ENCODE results near the gene TXLNG.

The TXLNG gene

DNA sequence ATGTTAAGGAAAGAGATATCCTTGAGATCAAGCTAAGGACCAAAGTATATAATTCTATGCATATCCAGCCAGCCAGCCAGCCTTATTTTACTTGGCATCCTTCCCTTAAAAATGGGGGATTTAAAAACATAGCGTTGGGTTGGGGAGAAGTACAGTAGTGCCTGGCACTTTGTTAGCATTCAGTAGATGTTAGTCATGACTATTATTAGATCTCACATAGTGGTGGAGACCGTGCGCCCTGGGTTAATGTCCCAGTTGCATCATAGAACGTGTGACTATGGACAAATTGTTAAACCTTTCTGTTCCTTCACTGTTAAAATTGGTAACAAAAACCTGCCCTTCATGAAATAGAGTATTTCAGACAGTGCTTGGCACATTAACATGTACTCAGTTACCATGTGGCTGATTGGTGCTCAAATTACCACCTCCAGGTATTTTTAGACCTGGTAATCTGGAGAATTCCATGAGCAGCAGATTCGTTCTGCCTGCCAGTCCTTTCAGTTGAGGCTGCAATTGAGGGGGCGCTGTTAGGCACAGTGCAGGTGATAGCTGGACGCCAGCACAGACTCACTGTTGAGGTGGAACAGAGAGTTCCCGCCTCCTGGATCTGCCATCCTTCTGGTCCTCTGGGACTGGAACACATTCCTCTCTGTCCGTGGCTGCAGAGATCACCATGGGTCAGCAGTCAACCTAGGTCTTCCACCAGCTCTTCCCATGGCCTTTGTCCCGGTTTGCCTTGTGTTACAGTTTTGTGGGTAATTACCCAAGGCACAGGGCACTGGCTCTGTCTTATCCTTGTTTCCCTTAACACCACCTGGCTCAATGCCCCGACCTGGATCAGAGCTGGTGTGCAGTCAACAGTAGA is 52.2 kb downstream of the TXLNG start:
- peak; percentile 75 for DNase-seq (ENCODE audit: low read depth, low spot score)

DNA sequence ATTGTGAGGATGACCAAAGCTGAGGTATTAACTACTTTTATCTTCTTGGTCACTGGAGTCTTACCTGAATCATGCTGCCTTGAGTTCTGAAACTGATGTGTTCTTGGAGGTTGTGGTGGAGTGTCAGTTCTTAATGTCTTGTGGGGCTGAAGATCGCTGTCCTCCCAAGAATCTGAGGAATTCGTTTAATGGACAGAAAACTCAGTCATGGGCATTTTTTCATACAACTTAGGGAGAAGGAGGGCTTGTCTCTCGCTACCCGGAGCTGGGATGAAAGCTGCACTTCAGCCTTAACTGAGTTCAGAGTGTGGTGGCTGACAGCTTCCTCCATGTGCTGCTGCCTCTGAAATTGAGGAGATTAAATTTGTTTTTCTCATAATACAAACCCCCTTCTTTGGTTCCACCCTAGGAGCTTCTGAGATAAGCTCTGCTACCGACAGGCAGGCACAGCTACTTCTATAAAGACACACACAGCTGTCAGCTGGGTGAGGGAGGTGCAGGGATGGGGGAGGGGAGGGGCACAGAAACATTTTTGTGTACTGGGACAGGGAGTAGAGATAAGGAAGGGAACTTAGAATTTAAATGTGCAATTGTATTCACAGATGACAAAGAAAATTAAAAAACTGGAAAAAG is 53.1 kb downstream of the TXLNG start:
- DNase-seq (ENCODE audit: low read depth, low spot score): peak; percentile 24

DNA sequence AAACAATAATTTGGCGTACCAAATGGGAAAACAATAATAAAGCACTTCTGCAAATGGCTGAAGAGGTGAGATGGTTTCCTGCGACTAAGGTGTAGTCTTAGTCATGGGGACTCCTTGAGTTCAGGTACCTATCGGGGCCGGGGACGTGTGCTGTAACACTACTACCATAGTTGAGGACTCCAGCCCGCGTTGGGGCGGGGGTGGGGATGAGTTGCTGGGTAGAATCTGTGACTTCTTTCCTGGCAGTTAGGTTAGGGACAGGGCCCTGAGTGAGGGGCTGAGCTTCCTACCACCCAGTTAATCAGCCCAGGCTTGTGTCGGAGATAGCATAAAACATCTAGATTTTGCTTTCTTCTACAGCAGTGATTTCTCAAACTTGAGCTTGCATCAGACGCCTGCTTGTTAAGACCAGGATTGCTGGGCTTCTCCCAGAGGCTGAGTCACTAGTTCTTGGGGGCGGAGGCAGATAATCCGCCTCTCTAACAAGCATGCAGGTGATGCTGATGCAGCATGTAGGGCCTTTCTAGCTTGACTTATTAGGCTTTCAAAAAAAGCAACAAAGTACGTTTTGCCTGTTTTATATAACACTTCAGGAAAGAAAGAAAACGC is 53.7 kb downstream of the TXLNG start:
- peak; percentile 73 for DNase-seq (ENCODE audit: low read depth, low spot score)

DNA sequence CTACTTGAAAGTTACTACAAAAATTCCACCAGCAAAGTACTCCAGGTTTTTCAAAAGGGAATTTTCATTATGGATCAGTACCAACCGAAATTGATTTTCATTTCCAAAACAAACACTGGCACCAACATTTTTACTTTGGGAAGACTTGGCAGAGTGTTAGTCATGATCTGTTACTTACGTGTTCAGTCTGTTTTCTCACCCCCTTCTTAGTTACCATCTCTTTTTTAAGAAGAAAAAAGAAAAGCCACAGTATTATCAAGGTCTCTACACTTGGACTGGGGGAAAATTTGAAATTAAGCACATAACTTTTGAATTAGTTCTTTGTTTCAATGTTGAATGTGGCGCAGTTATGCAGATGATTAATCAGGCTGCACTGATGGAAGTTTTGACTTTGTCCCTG is 56.4 kb downstream of the TXLNG start:
- DNase-seq (ENCODE audit: low read depth, low spot score): no peak

GRCh38 chrX:16843208-16843909 is 57.1 kb downstream of the TXLNG start:
- DNase-seq (ENCODE audit: low read depth, low spot score): no peak

DNA sequence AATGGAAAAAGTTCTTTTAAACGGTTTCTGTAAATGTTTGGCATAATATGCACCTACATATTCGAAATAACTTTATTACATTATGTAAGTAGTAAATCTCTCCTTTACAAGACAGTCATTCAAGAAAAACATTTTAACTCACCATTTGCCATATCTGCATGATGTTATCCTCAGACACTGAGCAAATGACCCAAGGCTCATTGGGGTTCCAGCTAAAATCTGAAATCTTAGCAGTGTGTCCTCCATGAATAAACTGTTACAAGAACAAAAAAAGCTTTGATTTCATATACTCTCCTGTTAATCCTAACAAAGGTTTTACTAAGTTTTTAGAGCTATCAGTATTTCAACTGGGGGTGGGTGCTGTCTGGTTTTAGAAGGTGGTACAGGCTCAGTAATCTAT is 59.4 kb downstream of the TXLNG start:
- no peak for DNase-seq (ENCODE audit: low read depth, low spot score)

- no peak for DNase-seq (ENCODE audit: low read depth, low spot score)
Measured at GRCh38 chrX:16848541-16848940, 62.3 kb downstream of the TXLNG start.

DNA sequence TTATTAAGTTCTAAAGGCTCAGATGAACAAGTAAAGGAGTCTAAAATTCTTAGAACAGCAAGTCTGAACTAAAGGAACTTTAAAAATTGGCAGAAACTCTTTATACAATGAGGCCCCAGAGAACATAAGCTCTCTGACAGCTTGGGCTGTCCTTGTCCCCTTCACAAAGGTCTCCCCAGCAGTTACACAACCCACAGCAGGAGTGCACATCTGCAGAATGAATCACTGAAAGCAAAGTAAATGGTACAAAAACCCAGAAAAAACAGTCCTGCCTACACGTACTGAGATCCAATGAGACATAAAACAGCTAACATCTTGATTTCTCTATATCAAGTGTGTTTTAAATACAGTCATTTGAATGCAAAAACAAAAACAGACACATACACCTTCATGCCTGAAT is 65.2 kb downstream of the TXLNG start:
- DNase-seq (ENCODE audit: low read depth, low spot score): no peak

- DNase-seq (ENCODE audit: low read depth, low spot score): no peak
Measured at GRCh38 chrX:16851827-16852226, 65.6 kb downstream of the TXLNG start.

GRCh38 chrX:16852617-16853179 is 66.4 kb downstream of the TXLNG start:
- peak; percentile 25 for DNase-seq (ENCODE audit: low read depth, low spot score)

- no peak for DNase-seq (ENCODE audit: low read depth, low spot score)
Measured at GRCh38 chrX:16853537-16853936, 67.3 kb downstream of the TXLNG start.

GRCh38 chrX:16855363-16856075 is 69.3 kb downstream of the TXLNG start:
- peak; percentile 32 for DNase-seq (ENCODE audit: low read depth, low spot score)

GRCh38 chrX:16856076-16856404 is 69.8 kb downstream of the TXLNG start:
- DNase-seq (ENCODE audit: low read depth, low spot score): peak; percentile 67

DNA sequence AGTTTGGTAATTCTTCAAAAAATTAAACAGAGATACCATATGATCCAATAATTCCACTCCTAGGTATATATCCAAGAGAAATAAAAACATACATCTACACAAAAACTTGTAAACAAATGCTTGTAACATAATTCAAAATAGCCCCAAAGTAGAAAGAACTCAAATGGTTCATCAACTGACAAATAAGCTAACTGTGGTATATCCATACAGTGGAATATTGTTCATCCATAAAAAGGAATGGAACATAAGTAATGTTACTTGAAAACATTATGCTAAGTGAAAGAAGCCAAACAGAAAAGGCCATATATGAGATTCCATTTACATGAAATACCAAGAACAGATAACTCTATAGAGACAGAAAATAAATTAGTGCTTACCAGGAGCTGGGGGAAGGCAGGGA is 70.5 kb downstream of the TXLNG start:
- no peak for DNase-seq (ENCODE audit: low read depth, low spot score)

- no peak for DNase-seq (ENCODE audit: low read depth, low spot score)
Measured at GRCh38 chrX:16862829-16863228, 76.6 kb downstream of the TXLNG start.

- no peak for DNase-seq (ENCODE audit: low read depth, low spot score)
Measured at GRCh38 chrX:16867947-16868346, 81.7 kb downstream of the TXLNG start.

DNA sequence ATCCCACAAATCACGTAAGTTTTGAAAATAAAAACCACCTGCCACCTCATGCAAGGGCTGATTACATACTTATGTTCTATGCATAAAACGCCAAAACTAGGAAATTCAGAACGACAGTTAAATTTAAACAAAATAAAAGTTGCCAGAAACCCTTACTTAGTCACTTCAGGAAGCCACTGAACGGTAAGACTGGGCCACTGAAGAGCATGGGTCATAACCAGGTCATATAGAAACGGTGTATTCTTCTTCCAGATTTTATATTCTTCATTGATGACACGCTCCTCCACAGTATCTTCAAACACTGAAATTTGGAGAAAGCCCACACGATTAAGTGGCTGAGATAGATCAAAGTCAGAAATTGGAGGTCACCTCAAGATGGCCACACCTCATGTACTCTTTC is 82.7 kb downstream of the TXLNG start:
- no peak for DNase-seq (ENCODE audit: low read depth, low spot score)

DNA sequence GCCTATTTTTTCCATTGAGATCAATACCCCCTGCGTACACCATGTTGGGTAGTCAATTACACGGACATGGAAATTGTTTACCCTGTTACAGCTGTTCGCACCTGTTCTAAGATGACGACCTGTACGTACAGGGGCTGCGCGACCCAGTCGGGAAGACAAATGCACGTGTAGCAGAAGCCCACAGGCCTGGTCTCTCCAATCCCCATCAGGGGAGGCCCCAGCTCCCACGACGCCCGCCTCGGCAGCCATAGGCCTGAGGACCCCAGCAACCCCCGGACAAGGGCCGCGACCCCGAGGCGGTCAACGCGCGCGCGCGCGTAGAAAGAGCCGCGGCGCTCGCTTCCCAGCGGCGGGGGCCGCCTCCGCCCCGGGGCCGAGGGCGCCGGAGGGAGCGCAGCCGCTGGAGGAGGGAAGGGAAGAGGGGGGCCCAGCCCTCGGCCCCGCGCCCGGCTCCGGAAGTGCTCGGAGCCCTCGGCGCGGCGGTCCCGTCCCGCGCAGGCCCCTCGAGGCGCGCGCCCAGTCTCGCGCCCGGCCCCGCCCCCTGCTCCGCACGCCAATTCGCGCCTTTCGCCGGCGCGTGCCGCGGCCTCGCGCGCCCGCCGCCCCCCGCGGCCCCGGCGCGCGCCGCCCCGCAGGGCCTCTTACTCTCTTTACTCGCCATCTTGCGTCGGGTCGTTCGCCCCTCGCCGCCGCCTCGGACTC is 83.3 kb downstream of the TXLNG start:
- peak; percentile 61 for DNase-seq (ENCODE audit: low read depth, low spot score)

DNA sequence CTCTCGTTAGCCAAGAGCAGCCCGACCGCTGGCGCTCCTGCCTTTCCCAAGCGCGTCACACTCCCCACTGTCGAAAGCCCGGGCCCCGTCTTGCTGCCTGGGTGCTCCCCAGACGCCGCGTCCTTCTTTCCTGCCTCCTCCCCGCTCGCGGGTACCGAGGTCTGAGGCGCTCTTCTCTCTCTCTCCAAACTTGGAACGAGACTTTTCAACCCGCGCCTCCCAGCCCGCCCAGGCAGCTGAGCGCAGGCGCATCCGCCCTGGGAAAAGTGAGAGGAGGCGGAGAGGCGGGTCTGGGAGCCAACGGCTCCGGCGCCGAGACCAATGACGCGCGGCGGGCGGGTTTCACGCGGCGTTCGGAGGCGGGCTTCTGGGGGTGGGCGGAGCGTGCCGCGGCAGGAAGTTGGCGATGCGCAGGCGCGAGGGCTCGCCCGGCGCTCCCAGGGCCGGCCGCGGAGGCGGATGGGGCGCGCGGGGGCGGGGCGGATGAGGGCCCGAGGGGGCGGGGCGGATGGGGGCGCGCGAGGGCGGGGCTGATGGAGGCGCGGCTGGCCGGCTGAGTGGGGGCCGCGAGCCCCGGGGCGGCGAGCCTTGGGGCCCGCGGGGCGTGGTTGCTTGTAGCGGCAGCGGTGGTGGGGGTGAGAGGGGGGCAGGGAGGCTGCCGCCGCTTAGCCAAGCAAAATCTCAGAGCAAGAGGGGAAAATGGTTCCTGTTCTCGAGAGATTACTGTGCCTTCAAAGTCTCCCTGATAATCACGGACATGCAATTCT is 84.0 kb downstream of the TXLNG start, which contains the start of gene RBBP7:
Gene RBBP7, minus strand, starts transcription at position 268 of the 767 bp plus-strand sequence. CDS start 309 bp downstream, outside the sequence.
- DNase-seq (ENCODE audit: low read depth, low spot score): peak; percentile 98

All from astrocyte of the hippocampus (primary cell).